SIG-M5 treated with dmso at 0.1 percent for 504 hours (cell line): ENCODE measurements around the gene RPS27.
"Not testable (repeated sequence)": the region's sequence is repeated elsewhere in the genome, so short reads cannot be mapped to it uniquely, and the experiment has no call there.

Experiments
- DNase-seq: peaks from one replicate; lab custom pipeline; 2025; ENCODE audit not compliant: unreplicated experiment; lab: John Stamatoyannopoulos, UW

RPS27 gene

DNA sequence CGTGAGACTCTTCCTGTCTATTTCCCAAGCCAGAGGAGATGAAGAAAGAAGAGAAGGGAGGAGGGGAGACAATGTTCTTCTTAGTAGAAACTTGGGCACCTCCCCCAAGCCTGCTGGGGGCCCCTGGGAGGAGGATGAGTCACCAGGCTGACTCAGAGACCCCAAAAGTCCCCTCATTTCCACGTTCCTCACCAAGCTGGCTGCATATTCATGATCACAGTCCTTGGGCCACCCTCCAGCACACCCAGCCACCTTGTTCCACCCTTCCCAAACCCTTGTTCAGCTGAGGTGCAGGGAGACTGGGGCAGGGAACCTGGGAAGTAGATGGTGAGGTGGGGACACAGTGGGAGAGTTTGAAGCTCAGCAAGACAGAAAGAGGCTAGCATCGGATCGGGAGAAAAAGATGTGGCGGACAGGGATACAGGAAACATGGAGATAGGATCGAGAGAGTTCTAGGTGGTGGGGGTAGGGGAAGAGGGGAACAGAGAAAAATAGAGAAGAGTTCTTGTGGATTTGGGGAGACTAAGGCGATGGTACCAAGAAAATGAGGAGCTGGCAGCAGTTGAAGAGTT lies 5.1 kb upstream of the RPS27 start:
- peak; percentile 93 for DNase-seq

DNA sequence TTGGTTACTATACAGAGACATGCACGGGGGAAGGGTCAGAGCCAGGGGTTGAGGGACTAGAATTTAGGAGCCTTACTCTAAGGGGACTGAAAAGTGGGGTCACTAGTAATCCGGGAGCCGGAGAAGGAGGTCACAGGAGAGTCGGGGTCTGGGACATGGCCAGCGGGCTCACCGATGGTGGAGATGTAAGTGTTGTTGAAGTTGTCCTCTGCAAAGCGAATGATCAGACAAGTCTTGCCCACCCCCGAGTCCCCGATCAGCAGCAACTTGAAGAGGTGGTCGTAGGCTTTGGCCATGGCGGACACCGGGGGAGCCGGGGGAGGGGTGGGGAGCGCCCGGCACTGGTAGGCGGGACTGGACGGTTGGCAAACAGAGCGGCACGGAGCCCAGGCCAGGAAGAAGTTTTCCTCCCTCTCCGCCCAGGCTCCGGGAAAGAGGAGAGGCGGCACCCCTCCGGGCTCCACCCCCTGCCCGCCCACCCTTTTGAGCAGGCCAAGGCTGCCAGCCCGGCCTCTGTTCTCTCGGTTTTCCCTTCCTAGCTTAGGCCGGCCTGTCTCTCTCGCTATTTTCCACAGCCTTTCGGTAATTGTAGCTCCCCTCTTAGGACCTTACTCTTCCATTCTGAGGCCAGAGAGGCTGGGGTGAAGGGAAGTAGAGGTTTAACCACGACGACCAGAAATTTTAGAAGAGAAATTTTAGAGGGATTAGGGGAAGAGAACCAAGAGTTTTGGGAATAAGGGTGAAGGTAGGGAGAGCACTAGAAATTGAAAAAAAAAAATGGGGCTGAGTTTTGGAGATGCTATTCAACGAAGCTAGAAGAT lies 4.4 kb upstream of the RPS27 start, which contains the start of gene RAB13:
Gene RAB13 (minus strand): TSS at position 399 of the 821 bp plus-strand sequence. CDS start 103 bp downstream, at position 296.
- peak; percentile 56 for DNase-seq

DNA sequence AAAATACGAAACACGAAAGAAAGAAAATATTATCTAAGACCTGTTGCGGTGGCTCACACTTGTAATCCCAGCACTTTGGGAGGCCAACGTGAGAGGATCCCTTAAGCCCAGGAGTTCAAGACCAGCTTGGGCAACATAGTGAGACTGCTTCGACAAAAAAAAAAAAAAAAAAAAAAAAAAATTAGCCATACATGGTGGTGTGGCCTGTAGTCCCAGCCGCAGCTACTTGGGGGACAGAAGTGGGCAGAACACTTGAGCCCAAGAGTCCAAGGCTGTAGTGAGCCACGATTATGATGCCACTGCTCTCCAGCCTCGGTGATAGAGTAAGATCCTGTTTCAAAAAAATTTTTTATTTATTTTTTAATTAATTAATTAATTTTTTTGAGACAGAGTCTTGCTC lies 2.9 kb upstream of the RPS27 start:
- no peak for DNase-seq

DNA sequence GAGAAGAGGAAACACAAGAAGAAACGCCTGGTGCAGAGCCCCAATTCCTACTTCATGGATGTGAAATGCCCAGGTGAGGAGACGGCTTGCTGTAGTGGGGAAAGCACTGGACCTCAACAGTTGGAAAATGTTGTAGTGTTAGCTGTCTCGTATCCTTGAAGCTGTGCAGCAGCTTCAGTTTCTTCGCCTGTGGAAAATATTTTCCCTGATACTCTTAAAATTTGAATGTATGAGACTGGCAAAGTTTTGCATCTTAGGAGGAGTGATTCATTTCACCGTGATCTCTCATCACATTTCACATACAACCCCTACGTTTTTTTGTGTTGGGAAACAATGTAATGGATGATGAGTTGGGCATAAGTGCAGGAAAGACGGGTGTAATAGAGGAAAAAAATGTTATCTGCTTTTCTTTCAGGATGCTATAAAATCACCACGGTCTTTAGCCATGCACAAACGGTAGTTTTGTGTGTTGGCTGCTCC lies 629 bp downstream of the RPS27 start:
- DNase-seq: no peak

DNA sequence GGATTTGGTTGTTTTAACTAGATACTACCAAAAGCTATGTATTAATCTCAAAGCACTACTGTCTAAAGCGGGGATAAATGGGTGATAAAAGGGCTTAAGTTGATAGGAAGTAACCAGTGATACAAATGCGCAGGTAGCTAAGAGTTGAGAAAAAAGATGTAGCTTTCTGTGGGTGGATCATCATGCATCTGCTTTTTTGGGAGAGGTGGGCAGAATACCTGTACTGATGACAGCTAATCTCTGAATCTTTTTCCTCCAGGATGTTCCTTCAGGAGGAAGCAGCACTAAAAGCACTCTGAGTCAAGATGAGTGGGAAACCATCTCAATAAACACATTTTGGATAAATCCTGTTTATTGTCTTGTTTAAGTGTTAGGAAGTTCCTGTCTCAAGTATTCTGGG lies 1.2 kb downstream of the RPS27 start:
- DNase-seq: no peak

DNA sequence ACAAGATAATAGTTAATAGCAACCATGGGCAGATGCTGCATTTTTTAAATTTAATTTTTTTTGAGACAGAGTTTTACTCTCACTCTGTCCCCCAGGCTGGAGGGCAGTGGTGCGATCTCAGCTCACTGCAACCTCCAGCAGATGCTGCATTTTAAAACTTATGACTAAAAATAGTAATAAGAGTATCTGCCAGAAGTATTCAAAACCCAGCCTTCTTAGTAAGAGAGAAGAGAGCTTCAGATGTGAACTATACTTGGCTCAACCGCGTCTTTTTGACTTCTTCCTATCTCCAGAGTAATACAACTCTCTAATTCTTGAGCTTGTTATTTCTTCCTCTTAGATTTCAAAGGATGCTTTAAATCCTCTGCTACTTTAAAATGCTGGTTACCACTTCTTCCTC lies 4.6 kb downstream of the RPS27 start:
- no peak for DNase-seq

DNA sequence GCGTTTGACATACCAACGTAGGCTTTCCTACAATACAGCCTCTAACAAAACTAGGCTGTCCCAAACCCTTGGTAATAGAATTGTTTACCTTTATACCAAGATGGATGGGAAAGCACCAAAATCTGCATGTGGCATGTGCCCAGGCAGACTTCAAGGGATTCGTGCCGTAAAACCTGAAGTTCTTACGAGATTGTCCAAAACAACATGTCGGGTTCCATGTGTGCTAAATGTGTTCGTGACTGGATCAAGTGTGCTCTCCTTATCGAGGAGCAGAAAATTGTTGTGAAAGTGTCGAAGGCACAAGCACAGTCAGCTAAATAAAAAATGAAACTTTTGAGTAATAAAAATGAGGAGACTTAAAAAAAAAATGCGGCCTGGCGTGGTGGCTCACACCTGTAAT lies 5.1 kb downstream of the RPS27 start:
- no peak for DNase-seq

DNA sequence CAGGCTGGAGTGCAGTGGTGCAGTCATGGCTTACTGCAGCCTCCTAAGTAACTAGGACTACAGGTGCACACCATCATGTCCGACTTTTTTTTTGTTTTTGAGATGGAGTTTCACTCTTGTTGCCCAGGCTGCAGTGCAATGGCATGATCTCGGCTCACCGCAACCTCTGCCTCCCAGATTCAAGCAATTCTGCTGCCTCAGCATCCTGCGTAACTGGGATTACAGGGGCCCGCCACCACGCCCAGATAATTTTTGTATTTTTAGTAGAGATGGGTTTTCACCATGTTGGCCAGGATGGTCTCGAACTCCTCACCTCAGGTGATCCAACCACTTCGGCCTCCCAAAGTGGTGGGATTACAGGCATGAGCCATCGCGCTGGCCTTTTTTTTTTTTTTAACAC lies 6.3 kb downstream of the RPS27 start:
- DNase-seq: not testable (repeated sequence)

DNA sequence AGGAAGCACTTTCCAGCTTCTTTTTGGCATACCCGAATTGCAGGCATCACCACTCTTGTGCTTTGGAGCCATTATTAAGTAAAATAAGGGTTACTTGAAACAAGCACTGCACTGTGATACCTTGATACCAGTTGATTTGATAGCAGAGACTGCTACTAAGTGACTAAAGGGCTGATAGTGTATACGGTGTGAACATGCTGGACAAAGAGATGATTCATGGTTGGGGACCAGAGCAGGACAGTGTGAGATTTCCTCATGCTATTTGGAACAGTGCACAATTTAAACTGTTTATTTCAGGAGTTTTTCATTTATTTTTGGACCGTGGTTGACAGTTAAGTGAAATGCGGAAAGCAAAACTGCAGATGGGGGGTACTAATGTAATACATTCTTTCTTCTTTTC lies 9.9 kb downstream of the RPS27 start:
- no peak for DNase-seq

DNA sequence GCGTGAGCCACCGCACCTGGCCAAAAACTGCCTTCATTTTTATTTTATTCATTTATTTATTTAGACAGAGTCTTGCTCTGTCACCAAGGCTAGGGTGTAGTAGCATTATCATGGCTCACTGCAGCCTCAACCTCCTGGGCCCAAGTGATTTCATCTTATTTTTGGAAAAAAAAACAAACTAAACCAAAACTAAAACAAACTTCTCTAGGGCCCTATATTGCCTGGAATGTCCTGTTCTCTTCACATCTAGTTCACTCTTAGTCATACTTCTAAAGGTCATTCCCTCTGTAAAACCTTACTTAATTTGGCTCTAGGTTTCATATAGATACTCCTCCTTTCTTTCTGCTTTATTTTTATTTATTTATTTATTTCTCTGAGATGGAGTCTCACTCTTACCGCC lies 15.6 kb downstream of the RPS27 start:
- no peak for DNase-seq

DNA sequence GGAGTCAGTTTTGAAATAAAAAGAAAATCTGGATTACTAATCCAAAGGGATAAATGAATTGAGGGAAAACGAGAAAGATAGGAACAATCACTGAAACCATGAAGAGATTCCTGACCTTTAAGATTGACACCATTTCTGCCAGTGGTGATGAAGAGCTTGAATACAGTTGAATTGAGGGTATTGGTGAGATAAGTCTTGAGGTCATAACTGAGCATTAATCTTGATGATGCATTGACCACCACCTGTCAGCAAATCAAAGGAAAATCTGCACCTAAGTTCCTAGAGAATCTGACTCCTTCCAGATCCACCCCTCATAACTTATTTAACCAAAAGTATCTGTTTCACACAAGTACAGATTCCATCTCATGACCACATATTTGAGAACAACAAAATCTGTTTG lies 21.6 kb downstream of the RPS27 start:
- DNase-seq: no peak

DNA sequence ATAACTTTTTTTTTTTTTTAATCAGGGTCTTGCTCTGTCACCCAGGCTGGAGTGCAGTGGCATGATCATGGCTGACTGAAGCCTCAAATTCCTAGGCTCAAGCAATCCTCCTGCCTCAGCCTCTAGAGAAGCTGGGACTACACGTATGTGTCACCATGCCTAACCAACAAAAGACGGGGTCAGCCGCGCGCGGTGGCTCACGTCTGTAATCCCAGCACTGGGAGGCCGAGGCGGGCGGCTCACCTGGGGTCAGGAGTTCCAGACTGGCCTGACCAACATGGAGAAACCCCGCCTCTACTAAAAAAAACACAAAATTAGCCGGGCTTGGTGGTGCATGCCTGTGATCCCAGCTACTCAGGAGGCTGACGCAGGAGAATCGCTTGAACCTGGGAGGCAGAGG lies 22.0 kb downstream of the RPS27 start:
- not testable (repeated sequence) for DNase-seq

DNA sequence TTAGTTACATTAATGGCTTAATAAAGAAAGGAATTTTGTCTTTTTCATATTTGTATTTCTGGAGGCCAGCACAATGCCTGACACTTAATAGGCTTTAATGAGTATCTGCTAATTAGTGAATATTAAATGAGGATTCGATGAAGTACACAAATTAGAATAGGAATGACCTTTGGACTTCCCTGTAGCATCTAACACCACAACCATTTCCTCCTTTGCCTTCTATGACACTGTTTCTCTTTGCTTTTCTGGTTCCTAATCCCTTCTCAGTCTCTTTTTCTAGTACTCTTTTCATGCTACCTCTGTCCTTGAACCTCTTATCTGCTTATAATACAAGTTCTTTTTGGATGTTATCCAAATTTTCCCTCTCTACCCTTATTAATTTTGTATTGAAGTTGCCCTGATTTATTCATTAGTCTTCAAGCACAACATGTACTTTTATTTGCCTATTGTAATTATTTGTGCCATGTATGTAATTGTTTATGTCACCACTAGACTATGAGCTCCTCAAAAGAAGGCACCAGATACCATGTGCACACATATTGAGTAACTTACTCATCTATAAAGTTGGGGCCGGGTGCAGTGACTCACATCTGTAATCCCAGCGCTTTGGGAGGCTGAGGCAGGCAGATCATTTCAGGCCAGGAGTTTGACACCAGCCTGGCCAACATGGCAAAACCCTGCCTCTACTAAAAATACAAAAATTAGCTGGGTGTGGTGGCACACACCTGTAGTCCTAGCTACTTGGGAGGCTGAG lies 23.8 kb downstream of the RPS27 start:
- DNase-seq: peak; percentile 76

DNA sequence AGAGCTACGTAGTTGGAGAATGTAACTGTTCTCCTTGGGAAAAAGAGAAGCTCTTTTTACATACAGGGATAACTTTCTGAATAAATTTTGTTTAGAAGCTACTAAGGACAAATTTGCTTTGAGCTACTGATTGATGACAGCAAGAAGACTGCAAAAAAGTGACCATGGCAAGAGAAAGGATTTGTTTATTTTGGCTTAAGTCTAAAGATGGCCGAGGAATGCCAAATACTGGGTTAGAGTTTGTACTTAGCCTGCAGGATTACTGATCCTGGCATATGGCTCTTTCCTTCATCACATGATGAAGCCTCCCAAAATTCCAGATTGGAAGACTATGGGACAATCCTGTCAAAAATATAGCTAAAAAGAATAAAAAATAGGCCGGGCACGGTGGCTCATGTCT lies 28.7 kb downstream of the RPS27 start:
- no peak for DNase-seq

DNA sequence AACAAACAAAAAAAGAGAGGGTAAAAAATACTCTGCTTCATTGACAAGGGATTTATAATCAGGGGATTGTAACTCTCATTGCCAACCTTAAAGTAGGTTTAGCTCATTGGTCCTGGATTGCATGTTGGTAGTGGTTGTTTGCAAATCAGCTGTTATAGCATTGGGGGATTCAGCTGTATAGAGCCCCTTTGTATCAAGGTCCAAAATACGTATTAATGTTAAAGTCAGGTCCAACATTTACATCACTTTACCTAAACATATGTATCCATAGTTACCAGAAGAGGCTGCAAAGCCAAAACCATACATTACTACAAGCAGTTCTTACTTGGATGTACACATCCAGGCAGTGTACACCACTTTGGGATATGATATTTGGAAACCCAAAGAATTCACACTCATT lies 29.4 kb downstream of the RPS27 start:
- DNase-seq: no peak

DNA sequence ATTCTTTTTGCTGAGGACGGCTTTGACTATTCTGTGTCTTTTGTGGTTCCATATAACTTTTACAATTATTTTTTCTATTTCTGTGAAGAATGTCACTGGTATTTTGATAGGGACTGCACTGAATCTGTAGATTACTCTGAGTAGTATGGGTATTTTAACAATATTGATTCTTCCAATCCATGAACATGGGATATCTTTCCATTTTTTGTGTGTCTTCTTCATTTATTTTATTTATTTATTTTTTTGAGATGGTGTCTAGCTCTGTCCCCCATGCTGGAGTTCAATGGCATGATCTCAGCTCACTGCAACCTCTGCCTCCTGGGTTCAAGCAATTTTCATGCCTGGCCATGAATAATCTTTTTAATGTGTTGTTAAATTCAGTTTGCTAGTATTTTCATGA lies 43.1 kb downstream of the RPS27 start:
- DNase-seq: not testable (repeated sequence)
